Calu3 (cell line): ENCODE data around the gene PHETA1. TPM values are rescaled to one million over a fixed set of nuclear protein-coding genes. Genes with fewer than 3 reads are reported as not detected.

Source experiments
- BruUV-seq: library from RNA; stranded (reverse); fragments of 400-500 nt; replicated peaks from 2 replicates; lab custom pipeline; 2021; lab: Mats Ljungman, UMichigan
- CTCF ChIA-PET: fragments of 300-600 bp; sonication (Branson Sonifier 250); formaldehyde crosslinking; loops from one replicate; lab custom pipeline; 2022; ENCODE audit warnings: antibody characterized with exemption; lab: Charles Lee
- DNase-seq: peaks from one replicate; pipeline ENCODE4 v3.0.0; 2022
- H3K27ac Mint-ChIP-seq: one replicate; pipeline ENCODE4 v1.8.0; 2022; ENCODE audit warnings: mixed read lengths; ENCODE audit not compliant: unreplicated experiment
- H3K27me3 Mint-ChIP-seq: one replicate; pipeline ENCODE4 v1.8.0; 2022; ENCODE audit warnings: mixed read lengths; ENCODE audit not compliant: unreplicated experiment
- H3K36me3 Mint-ChIP-seq: one replicate; pipeline ENCODE4 v1.8.0; 2022; ENCODE audit warnings: mild to moderate bottlenecking, moderate library complexity, mixed read lengths; ENCODE audit not compliant: insufficient read depth, unreplicated experiment
- H3K4me1 Mint-ChIP-seq: one replicate; pipeline ENCODE4 v1.8.0; 2022; ENCODE audit warnings: mild to moderate bottlenecking, low read depth, mixed read lengths; ENCODE audit not compliant: unreplicated experiment
- H3K4me3 Mint-ChIP-seq: one replicate; pipeline ENCODE4 v1.8.0; 2022; ENCODE audit warnings: mild to moderate bottlenecking, low read depth, moderate library complexity, mixed read lengths; ENCODE audit not compliant: unreplicated experiment
- H3K9me3 Mint-ChIP-seq: one replicate; pipeline ENCODE4 v1.8.0; 2022; ENCODE audit warnings: low read depth, mixed read lengths; ENCODE audit not compliant: unreplicated experiment
- CTCF ChIP-seq: fragments of 200-600 bp; IDR thresholded peaks from one replicate; pipeline ENCODE4 v1.8.0; 2022; ENCODE audit warnings: antibody characterized with exemption; ENCODE audit not compliant: unreplicated experiment
- intact Hi-C: fragments of 100-400 bp; cut with micrococcal nuclease; formaldehyde crosslinking; loops from one replicate; pipeline ENCODE4 v1.10.0; 2022; ENCODE audit not compliant: unreplicated experiment
- total RNA-seq: library from RNA; stranded (reverse); gene quantifications from 2 replicates; pipeline ENCODE4 v1.2.3, GENCODE V29; 2022

The PHETA1 gene
- total RNA-seq, 1 experiment from 2014 or later: 20.7 TPM

GRCh38 chr12:111393700-111394300 lies 24.9 kb upstream of the PHETA1 start:
- BruUV-seq: no TSS peak
- Mint-ChIP-seq H3K36me3 (peaks cover 5% of the 10 kb centered on the region), H3K4me3 (no peak overlapping the region), H3K9me3 (no peaks in the 10 kb centered on the region), H3K27ac (no peak overlapping the region), H3K27me3 (no peaks in the 10 kb centered on the region), H3K4me1 (peaks cover 26% of the 10 kb centered on the region)
- no peak for DNase-seq
- CTCF ChIA-PET: interaction anchor here (0.6 to 0.7 kb wide), 2 partner anchors 132 to 718 kb away, joined by 4 read pairs; no protein-coding TSS in a partner anchor
- intact Hi-C loops: no loop called here
- no peak for TF ChIP-seq CTCF

- no peak overlapping the region for H3K4me3 Mint-ChIP-seq
- no peaks in the 10 kb centered on the region for H3K27me3 Mint-ChIP-seq
- intact Hi-C loops: no loop called here
- no peaks in the 10 kb centered on the region for H3K36me3 Mint-ChIP-seq
- no peak overlapping the region for H3K27ac Mint-ChIP-seq
- no TSS peak for BruUV-seq
- H3K9me3 Mint-ChIP-seq: no peaks in the 10 kb centered on the region
- DNase-seq: no peak
- CTCF ChIA-PET: no interaction called here
- peaks cover 13% of the 10 kb centered on the region for H3K4me1 Mint-ChIP-seq
- no peak for TF ChIP-seq CTCF
Measured at GRCh38 chr12:111390910-111391309, 22.0 kb upstream of the PHETA1 start.

- CTCF ChIA-PET: interaction anchor here (0.6 kb wide), 1 partner anchor 48 kb away, joined by 11 read pairs; no protein-coding TSS in a partner anchor
- intact Hi-C loops: no loop called here
- peaks cover 13% of the 10 kb centered on the region for H3K4me1 Mint-ChIP-seq
Measured at GRCh38 chr12:111389635-111390034, 20.7 kb upstream of the PHETA1 start.

GRCh38 chr12:111387747-111388323 lies 18.9 kb upstream of the PHETA1 start:
- CTCF ChIA-PET: interaction anchor here (0.6 kb wide), 1 partner anchor 333 kb away, joined by 3 read pairs; no protein-coding TSS in a partner anchor
- no peaks in the 10 kb centered on the region for H3K9me3 Mint-ChIP-seq
- no peak overlapping the region for H3K27ac Mint-ChIP-seq
- H3K4me1 Mint-ChIP-seq: peaks cover 13% of the 10 kb centered on the region
- H3K27me3 Mint-ChIP-seq: no peaks in the 10 kb centered on the region
- no peaks in the 10 kb centered on the region for H3K36me3 Mint-ChIP-seq
- no TSS peak for BruUV-seq
- TF ChIP-seq CTCF: no peak
- no peak for DNase-seq
- H3K4me3 Mint-ChIP-seq: no peak overlapping the region
- intact Hi-C loops: no loop called here

More at GRCh38 chr12:111389635-111390034, 20.7 kb upstream of the PHETA1 start:
- Mint-ChIP-seq H3K4me3 (no peak overlapping the region), H3K9me3 (no peaks in the 10 kb centered on the region), H3K27me3 (no peaks in the 10 kb centered on the region), H3K36me3 (no peaks in the 10 kb centered on the region), H3K27ac (no peak overlapping the region)
- TF ChIP-seq CTCF: no peak
- peak; percentile 71 for DNase-seq
- BruUV-seq: no TSS peak
